Raji (cell line): ENCODE results near the gene LRRC30.

Experiments
- POLR2A ChIP-seq: IDR thresholded peaks from 2 replicates; pipeline ENCODE4 v1.6.1; 2011; ENCODE audit warnings: low read depth, low read length, control low read depth; ENCODE audit not compliant: insufficient read depth

Gene LRRC30

DNA sequence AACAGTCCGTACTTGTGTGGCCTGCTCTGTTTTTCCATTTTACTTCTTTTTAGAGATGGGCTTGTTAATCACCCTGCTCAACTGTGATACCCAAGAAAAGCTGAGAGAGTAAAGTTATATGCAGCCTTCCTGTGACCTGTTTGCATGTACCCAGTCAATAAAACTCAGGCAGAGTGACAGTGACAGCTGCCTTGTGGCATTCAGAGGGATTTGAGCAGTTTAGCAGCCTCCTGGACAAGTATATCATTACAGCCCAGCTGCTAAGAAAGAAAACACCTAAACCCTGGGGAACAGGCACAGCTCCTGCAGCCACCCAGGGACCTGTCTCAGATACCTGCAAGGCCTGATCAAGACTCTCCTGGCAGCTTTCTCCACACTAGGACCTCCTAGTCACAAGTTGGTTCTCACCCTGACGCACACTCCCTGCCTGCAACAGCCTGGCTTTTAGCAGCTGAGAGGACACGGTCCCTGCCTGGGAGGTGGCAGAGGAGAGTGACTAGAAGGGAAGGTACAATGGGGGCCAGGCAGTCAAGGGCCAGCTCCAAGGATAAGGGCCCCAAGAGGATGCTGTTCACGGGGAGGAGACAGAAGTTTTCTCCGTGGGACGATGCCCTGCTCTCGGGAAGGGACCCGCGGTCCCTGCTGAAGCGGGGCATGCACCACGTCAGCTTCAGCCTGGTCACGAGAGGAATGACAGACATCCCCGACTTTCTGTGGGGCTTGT, at the start of gene LRRC30:
TSS of gene LRRC30 (plus strand) at position 464 of the 724 bp plus-strand sequence. CDS start at position 514, 50 bp downstream.
- no peak for TF ChIP-seq POLR2A

DNA sequence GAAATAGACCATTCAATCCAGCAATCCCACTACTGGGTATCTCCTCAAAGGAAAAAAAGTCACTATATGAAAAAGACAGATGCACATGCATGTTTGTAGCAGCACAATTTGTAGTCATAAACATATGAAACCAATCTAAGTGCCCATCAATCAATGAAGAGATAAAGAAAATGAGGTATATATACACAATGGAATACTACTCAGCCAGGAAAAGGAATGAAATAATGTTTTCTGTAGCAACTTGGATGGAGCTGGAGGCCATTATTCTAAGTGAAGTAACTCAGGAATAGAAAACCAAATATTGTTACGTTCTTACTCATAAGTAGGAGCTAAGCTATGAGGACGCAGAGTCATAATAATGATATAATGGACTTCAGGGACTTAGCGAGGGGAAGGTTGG, 45.2 kb upstream of the LRRC30 start:
- no peak for TF ChIP-seq POLR2A

DNA sequence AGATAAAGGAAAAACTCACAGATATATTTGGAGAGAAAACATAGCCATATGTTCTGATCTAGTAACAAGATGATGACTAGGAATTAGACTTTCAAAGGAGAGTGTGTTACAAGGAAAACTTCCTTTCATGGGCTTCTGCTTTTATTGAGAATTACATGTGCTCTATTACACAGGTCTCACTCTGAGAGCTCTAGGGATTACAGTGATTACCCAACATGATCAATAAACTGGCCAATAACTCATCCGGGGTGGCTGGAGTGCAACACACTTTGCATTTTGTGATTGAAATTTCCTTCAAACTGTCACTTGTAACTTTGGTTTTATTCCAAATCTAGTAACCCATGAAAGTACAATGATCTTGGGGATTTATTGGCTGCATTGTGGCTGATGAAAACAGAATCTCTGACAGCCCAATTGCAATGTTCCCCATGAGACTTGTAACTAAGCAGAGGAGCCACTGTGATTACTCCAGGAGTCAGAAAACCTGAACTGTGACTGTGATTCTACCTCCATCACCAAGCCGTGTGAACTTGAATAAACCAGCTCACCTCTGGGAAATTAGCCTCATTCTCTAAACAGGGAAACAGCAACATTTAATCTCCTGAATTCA, 40.2 kb upstream of the LRRC30 start:
- TF ChIP-seq POLR2A = no peak

DNA sequence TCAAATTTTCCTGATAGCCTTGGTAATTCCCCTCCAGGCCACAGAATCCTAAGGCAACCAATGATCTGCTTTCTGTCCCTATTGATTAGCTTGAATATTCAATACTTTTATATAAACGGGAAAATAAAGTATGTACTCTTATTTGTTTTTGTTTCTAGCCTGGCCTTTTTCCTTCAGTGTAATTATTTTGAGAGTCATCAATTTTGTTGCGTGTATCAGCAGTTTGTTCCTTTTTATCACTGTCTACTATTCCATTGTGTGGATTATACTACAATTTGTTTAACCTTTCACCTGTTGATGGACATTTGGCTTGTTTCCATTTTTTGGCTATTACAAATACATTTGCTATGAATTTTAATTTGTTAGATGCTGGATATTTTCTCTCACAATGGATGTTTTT, 39.2 kb upstream of the LRRC30 start:
- no peak for TF ChIP-seq POLR2A

DNA sequence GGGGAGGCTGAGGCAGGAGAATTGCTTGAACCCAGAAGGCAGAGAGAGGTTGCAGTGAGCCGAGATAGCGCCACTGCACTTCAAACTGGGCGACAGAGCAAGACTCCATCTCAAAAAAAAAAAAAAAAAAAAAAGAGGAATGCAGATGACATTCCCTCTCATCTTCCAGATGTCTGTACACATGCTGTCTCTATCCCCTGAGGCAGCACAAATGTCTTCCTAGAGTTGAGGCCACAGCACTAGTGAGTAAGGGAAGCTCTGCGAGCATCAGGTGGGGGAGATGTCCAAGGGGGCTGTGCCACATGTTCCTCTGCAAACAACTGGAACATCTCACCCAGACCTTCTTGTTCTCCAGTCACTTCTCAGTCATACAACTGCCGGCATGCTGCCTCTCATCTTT, 35.6 kb upstream of the LRRC30 start:
- no peak for TF ChIP-seq POLR2A

DNA sequence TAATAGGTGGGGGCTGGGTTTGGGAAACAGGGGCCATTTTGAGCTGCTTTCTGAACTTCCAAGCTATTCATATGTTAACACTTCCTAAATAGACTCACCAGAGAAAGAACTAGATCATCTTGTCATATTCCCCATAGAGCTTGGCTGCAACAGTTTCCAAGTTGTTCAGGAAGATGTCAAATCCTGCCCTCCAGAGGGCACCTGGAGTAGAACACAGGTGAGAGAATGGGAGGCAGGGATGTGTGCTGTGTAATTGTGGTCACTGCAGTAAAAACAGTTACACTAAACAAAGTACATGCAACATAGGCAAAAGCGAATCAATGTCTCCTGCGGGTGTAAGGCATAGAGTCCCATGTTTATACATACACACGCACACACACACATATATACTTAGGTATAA, 34.5 kb upstream of the LRRC30 start:
- TF ChIP-seq POLR2A = no peak

DNA sequence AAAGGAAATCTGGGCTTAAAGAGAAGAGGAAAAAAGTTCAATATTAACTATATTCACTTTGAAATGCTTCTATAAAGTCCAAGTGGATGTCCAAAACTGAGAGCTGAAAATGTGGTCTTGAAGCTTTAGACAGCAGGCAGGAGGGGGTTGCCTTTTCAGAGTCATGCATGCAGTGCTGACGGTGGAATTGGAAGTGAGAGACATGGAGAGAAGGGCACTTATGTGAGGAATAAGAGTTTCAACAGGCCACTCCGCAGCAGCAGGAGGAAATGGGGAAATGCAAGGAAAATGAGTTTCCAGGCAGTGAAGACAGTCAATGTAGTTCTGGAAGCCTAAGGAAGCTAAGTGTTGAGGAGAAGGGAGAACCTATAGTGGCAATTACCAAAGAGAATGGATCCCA, 33.0 kb upstream of the LRRC30 start:
- TF ChIP-seq POLR2A = no peak

DNA sequence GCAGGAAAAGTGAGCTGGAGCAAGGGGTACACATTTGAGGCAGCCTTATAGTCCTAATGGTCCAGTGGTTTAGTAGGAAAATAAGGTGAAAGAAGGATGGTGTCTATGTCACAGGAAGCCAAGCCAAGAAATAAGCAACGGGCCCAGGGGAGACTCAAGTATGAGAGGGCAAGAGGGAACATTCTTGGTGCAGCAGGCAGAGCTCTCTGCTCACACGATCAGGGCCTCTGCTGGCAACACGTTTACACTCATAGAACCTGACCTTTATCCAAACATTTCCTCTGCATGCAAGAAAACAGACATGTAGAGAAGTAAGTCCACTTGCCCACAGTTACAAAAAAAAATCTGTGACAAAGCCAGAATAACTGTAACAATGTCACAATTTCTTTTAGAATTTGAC, 32.6 kb upstream of the LRRC30 start:
- TF ChIP-seq POLR2A = no peak

DNA sequence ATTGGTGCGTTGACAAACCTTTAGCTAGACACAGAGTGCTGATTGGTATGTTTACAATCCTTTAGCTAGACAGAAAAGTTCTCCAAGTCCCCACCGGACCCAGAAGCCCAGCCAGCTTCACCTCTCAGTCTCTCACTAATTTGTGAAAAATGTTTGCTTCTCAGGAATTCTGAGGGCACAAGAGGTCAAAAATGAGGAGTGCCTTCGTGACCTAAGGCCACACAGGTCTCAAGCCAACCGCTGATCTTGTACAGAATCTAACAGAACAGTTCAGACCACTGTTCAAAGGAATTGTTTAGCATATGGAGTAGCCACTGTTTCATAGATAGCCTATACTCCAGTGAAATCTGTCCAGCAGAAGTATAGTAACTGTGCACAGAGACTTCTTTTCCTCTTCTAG, 29.8 kb upstream of the LRRC30 start:
- no peak for TF ChIP-seq POLR2A

DNA sequence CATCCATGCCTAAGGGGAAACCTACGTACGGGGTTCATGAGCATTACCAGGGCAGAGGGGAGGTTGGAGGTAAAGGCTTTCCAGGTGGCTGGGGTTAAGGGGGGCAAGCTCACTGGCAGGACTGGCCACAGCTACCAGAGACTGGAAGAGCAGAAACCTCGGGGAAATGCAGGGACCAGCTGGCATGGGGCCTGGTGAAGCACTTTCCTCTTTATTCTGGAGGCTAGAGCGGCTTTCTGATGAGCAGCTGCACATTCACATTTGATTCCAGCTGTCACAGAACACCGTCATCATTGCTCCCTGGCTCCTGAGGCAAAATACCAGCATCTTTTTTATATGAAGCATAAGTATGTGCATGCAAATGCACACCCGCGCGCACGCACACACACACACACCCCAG, 28.7 kb upstream of the LRRC30 start:
- no peak for TF ChIP-seq POLR2A

DNA sequence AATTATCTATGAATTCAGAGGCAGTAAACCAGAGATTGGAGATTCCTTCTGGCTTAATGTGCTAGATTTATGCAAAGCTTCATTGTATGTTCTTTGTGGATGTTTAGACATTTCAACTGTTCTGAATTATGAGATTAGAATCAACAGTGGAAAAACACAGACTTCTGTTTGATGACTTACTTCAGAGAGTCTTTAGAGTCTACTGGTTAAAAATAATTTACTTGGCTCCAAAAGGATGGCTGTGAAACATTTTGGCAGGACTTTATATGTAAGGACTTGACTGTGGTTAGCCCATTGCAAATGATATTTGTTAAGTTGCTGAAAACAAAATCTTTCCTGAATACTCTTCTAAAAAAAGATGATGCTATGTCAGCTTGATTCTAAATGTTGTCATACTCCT, 25.5 kb upstream of the LRRC30 start:
- no peak for TF ChIP-seq POLR2A

DNA sequence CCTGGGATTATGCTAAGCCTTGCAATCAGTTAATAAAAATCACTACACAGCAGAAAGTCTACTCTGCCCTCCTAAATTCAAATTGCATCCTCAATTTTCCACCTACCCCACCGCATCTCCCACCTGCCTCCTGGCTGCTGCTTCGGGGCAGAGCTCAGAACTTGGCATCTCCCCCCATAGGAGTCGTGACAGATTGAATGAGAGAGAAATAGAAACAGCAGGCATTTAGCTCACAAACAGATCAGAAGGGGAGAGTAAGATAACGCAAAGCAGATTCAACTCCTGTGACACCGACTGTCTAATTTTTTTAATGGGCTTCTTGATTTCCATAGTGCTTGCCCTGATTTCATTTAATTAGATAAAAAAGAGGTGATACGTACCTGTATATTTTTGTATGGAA, 24.7 kb upstream of the LRRC30 start:
- TF ChIP-seq POLR2A = no peak

DNA sequence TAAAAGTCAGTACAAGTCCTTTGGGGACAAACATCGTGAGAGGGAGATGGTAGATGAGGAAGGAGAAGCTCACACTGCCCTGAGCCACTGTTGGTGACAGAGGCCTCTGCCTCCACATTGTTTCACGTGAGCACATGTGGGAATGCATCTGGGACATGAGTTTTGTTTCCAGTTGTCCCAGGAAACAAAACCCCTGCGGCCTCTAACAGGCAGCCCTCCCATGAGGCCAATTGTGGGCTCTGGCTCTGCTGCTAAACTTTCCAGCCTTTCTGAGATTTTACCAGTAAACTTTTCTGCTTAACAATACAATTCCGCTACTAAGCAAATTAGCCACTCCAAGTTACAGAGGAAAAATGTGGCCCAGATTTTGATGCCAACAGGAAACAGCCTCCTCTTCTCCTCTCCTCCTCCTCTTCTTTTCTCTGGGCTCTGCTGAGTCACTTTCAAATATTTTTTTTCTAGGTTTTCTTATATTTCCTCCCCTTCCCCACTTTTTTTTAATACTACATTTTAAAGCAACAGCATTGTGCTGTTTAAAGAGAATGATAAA, 23.4 kb upstream of the LRRC30 start:
- TF ChIP-seq POLR2A = no peak

DNA sequence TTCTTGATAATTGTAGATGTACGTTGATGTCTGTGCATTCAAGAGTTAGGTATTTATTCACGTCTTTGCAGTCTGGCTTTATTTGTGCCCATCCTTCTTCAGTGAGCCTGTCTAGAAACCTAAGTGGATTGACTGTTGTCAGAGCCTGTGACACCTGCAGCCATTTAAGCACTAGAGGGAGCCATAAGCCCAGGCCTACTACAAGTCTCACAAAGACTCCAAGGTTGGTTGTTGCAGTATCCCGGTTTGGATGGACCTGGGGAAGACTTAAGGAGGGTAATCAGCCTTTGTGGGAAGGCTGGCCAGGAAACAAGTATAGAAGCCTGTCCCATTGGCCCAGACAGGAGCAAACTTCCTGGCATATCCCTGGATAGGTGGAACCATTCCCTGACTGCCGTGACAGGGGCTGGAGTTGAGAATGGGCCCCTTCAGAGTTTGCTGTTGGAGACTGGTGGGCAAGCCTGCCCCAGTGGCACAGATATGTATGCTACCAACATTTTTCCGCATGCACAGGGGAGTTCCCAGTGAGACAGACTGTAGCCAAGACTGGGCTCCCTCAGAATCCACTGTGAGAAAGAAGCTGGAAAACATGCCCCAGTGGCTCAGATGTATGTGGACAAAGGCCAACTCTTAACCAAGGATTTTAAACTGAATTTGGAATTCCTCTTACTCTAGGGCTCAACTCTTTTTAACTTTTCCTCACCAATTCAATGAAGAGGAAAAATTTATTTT, 9.3 kb upstream of the LRRC30 start:
- no peak for TF ChIP-seq POLR2A

DNA sequence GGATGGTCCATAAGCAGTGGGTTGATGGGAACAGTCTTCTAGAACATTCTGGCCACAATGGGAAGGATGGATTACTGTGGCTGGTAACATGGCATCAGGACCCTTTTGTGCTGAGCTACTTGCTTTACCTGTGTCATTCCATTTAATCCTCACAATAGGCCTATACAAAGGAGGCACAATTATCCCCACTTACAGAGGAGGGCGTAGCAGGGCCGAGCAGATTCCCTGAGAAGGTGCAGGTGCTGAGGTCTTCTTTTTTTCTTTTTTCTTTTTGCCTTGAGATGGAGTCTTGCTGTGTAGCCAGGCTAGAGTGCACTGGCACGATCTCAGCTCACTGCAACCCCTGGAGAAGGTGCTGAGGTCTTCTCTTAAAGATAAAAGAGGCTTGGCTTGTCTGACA, 6.7 kb upstream of the LRRC30 start:
- no peak for TF ChIP-seq POLR2A

DNA sequence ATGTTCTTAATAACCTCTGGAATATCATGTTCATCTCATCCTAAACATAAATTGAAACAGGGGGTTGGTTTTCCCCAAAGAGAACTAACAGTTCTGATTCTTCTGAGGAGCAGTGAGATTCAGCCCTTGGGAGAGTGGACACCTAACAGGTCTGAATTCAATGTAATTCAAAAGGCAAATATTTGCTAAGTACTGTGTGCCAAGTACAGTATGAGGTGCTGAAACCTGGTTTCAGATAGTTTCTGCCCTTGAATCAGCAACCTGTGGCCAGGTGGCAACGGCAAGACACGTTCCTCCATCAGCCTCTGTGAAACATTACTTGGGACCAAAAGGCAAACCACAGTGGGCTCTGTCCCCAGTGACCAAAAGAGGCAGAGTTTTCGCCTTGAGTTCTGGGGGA, 1.3 kb downstream of the LRRC30 start:
- no peak for TF ChIP-seq POLR2A
